K562 treated with DMSO at 1 percent for 12 hours (cell line): ENCODE data around the gene SPATA2L. TPM values are rescaled to one million over a fixed set of nuclear protein-coding genes. Genes with fewer than 3 reads are reported as not detected.

Experiments used
- total RNA-seq: library from RNA; unstranded; fragments of 300-600 nt; gene quantifications from 2 replicates; pipeline ENCODE4 v1.2.3, GENCODE V29; 2022; ENCODE audit not compliant: insufficient read depth

The SPATA2L gene, protein sequence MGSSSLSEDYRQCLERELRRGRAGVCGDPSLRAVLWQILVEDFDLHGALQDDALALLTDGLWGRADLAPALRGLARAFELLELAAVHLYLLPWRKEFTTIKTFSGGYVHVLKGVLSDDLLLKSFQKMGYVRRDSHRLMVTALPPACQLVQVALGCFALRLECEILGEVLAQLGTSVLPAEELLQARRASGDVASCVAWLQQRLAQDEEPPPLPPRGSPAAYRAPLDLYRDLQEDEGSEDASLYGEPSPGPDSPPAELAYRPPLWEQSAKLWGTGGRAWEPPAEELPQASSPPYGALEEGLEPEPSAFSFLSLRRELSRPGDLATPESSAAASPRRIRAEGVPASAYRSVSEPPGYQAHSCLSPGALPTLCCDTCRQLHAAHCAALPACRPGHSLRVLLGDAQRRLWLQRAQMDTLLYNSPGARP
- total RNA-seq, result 14.1 and 23.0 TPM in 2 replicates

DNA sequence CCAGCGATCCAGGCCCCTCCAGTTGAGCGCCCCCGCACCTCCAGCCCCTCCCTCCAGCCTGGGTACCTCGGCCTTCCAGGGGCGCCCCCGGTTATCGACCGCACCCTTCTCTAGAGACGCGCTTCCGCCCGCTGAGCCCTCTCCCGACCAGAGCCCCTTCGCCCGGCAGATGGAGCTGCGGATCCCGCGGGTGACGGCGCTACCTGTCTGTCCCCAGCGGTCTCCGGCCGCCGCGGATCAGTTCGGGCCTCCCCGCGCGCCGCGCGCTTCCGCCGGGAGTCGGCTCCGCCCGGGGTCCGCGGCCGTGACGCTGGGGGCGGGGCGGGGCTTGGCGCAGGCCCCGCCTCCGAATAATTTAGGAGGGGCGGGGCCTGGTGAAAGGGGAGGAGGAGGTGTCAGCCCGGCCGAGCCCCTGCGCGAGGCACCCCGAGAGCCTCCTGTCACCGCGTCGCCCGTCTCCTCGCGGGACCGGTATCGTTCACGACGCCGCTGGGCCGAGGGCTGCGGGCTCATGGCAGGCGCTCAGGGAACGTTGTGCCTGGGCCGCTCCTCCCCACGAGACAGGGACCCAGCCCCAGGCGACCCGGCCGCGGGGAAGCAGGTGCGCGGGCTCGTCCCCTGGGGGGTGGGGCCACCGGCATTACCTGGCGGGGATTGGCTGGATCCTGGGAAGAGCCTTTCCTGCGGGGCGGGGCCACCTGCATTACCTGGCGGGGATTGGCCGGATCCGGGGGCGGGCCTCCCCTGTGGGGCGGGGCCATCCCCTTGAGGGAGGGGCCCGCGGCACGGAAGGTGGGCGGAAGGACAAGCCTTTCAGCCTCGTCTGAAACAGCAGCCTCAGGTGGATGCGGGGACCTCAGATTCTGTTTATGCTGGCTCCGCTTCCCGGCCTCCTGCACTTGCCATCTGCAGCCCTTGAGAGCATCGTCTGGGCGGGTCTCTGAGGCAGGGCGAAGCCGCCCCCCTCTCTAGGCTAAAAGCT is at the start of gene SPATA2L:
Gene SPATA2L, minus strand, starts transcription at position 281 of the 982 bp plus-strand sequence. CDS start 473 bp downstream, outside the sequence.

DNA sequence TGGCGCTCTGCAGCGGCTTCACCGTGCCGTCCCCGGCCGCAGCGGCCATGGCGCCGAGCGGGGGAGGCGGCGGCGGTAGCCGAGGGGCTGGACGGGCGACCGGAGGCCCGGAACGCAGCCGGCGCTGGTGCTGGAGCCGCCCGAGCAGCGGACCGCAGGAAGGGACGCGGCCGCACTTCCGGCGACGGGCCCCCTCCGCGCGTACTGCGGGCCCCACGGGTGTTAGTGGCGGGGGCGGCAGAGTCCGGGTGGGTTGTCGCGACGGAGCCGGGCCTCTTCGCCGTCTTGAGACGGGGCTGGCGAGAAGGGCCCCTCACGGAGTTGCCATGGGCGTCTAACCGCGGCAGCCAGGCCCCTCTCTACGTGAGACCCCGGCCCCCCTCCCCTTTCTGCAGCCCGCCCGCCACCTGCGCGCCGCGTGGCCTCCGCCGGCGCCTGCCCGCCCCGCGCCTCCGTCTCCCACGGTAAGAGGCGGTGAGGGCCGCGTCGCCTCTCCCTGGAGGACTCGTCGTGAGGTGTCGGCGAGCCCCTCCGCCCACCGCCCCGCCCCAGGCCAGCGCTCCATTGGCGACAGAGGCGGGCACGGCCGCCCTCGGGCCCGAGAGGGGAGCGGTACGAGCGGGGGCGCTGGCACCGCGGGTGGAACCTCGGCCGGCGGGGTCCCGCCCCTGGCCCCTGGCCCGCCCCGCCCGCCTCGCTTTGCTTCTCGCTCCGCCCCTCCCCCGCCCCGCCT is 19.5 kb upstream of the SPATA2L start, which contains the start of the genes VPS9D1 and ZNF276:
Gene VPS9D1, minus strand, starts transcription at position 86 of the 733 bp plus-strand sequence. Its CDS starts 37 bp downstream, at position 49.
Gene ZNF276, plus strand, starts transcription at position 725 of the 733 bp plus-strand sequence. CDS start 104 bp downstream, outside the sequence.

DNA sequence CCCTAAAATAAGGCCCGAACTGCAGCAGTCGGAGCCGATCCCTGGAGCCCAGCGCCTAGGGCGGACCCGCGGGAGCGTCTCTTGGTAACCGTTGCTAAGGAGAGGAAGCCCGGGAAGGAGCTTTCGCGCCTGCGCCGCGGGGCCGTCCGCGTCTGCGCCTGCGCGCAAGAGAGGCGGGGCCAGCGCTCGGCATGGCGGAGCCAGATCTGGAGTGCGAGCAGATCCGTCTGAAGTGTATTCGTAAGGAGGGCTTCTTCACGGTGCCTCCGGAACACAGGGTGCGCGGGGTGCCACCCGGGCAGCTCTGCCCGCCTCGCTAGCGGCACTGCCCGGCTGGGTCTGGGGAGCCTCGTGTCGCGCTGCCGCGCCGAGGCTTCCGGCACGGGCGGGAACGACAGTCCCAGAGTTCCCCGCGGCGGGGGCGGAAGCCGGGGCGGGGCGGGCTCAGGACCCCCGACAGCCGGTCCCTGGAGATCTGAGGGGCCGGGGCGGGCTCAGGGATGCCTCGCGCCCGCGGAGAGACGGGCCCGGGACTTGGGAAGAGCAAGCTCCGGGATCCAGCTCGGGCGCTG is 14.9 kb downstream of the SPATA2L start, which contains the start of gene CDK10:
Gene CDK10, plus strand, starts transcription at position 170 of the 572 bp plus-strand sequence. Its CDS starts 22 bp downstream, at position 192.

DNA sequence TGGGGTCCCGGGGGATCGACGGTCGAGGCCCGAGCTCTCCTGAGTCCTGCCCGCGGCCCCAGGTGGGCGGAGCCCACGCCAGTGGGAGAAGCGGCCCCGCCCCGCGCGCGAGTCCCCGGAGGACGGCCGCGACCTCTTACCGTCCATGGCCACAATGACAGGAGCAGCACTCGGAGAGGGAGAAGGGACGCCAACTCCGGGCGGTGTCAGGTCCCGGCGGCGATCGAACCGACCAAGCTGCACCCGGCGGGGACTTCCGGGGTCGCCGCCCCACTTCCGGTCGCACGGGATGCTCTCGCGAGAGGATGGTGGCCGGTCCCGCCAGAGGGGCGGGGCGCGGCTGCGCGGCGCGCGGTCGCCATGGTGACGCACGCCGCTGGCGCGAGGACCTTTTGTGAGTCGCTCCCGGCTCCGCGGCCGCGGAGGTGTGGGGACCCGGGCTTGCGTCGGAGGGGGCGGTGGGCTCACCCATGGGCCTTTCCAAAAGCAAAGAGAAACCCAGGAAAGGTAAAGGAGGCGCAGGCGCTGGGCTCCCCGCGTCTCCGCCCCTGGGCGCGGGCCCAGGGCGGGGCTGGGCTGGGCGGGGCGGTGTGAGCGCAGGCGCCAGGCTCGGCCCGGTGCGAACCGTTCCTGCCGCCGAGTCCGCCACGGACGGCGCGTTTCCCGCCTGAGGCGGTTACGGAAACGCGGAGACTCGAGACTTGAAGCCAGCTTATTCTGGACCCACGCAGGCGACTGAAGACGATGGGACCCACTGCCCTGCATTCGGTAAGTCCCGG is 43.9 kb downstream of the SPATA2L start, which contains the start of the genes CHMP1A and SPATA33:
Gene CHMP1A, minus strand, starts transcription at position 267 of the 779 bp plus-strand sequence. Its CDS starts 120 bp downstream, at position 147.
Gene SPATA33, plus strand, starts transcription at position 395 of the 779 bp plus-strand sequence. Its CDS starts 76 bp downstream, at position 471.

Other genes starting within 250 kb of the SPATA2L start
- 50.3 and 133 TPM in 2 replicates for gene ANKRD11, start 211.1 kb downstream of the SPATA2L start, total RNA-seq
- 39.4 and 73.6 TPM in 2 replicates for gene SPG7, start 193.3 kb downstream of the SPATA2L start, total RNA-seq
- 10,267 and 15,209 TPM in 2 replicates for gene RPL13, start 141.0 kb downstream of the SPATA2L start, total RNA-seq
- 3.2 and 5.6 TPM in 2 replicates for gene CPNE7, start 125.9 kb downstream of the SPATA2L start, total RNA-seq
- not detected in 2 replicates for gene DPEP1, start 88.1 kb downstream of the SPATA2L start, total RNA-seq
- 68.6 and 80.1 TPM in 2 replicates for gene CHMP1A, start 44.0 kb downstream of the SPATA2L start, total RNA-seq
- gene SPATA33, start 43.9 kb downstream of the SPATA2L start, total RNA-seq, result 6.8 and 13.6 TPM in 2 replicates
- gene CDK10, start 15.0 kb downstream of the SPATA2L start, total RNA-seq, result 26.6 and 30.6 TPM in 2 replicates
- gene VPS9D1, start 19.2 kb upstream of the SPATA2L start, total RNA-seq, result 11.6 and 16.6 TPM in 2 replicates
- 10.0 and 23.6 TPM in 2 replicates for gene ZNF276, start 19.8 kb upstream of the SPATA2L start, total RNA-seq
- gene FANCA, start 114.9 kb upstream of the SPATA2L start, total RNA-seq, result 32.5 and 48.1 TPM in 2 replicates
- 7.4 and 11.7 TPM in 2 replicates for gene SPIRE2, start 126.8 kb upstream of the SPATA2L start, total RNA-seq
- 93.5 and 123 TPM in 2 replicates for gene TCF25, start 171.9 kb upstream of the SPATA2L start, total RNA-seq
- gene MC1R, start 217.2 kb upstream of the SPATA2L start, total RNA-seq, result 4.5 and 10.8 TPM in 2 replicates
- 16.8 and 20.2 TPM in 2 replicates for gene TUBB3, start 221.6 kb upstream of the SPATA2L start, total RNA-seq
- gene DEF8, start 247.1 kb upstream of the SPATA2L start, total RNA-seq, result 53.0 and 82.8 TPM in 2 replicates